Measurements from ENCODE around the gene CFAP20DC. TPM values are rescaled to one million over a fixed set of nuclear protein-coding genes. Genes with fewer than 3 reads are reported as not detected.

Gene CFAP20DC
- polyA plus RNA-seq, 2 of the 4 experiments (the other 2 are of a cell fraction): 2.5 to 6.0 TPM

GRCh38 chr3:58751882-58752567, 297.8 kb downstream of the CFAP20DC start:
- POLR2A ChIA-PET: no interaction called here
- 27% methylated on average over 3 of the region's 3 CpGs for WGBS (ENCODE audit: missing lambda C conversion rate)
- FAIRE-seq: no peak

GRCh38 chr3:58751235-58751634, 298.6 kb downstream of the CFAP20DC start:
- POLR2A ChIA-PET: no interaction called here
- TF ChIP-seq KDM5A (IDR thresholded peaks at IDR 0.05) (no peak), TP53 (CRISPR knock-in tag; IDR thresholded peaks at IDR 0.05) (no peak), EHMT2 (IDR thresholded peaks at IDR 0.05; ENCODE audit: low read depth) (no peak), RCOR1 (IDR thresholded peaks at IDR 0.05; ENCODE audit: low read depth, low read length) (no peak), ELK1 (IDR thresholded peaks at IDR 0.05; ENCODE audit: low read depth, low read length) (no peak), SMC3 (IDR thresholded peaks at IDR 0.05) (no peak), MAX (IDR thresholded peaks at IDR 0.05) (no peak), ZC3H11A (IDR thresholded peaks at IDR 0.05) (no peak), POLR2A (IDR thresholded peaks at IDR 0.05; ENCODE audit: low read length) (no peak), HOXA7 (CRISPR knock-in tag; IDR thresholded peaks at IDR 0.05) (no peak), FOXS1 (CRISPR knock-in tag; IDR thresholded peaks at IDR 0.05) (no peak), FOSB (CRISPR knock-in tag; IDR thresholded peaks at IDR 0.05) (no peak), MAFK (IDR thresholded peaks at IDR 0.05; ENCODE audit: partially characterized antibody) (no peak), HDAC2 (IDR thresholded peaks at IDR 0.05) (no peak), HEYL (CRISPR knock-in tag; IDR thresholded peaks at IDR 0.05) (no peak), NR3C1 (IDR thresholded peaks at IDR 0.05) (no peak)
- no peak for FAIRE-seq

More at GRCh38 chr3:58751882-58752567, 297.8 kb downstream of the CFAP20DC start:
- Histone ChIP-seq H3K4me3 (no peak overlapping the region), H3K4me2 (no peak overlapping the region), H3K4me1 (no peaks in the 10 kb centered on the region), H3K9me3 (no peaks in the 10 kb centered on the region), H3K27ac (no peak overlapping the region)
- ATAC-seq (no peak), DNase-seq (ENCODE audit: low read depth in 1 of 2, low spot score in 1 of 2) (no peak)
- no peak for TF ChIP-seq JUN (IDR thresholded peaks at IDR 0.05)
- TF ChIP-seq CHD4 (IDR thresholded peaks at IDR 0.05; ENCODE audit: borderline replicate concordance): no peak
- TF ChIP-seq ZC3H11A (IDR thresholded peaks at IDR 0.05): no peak
- TF ChIP-seq EHMT2 (IDR thresholded peaks at IDR 0.05; ENCODE audit: low read depth): no peak
- no peak for TF ChIP-seq RFX5 (IDR thresholded peaks at IDR 0.05)
- no peak for TF ChIP-seq EHF (CRISPR knock-in tag; IDR thresholded peaks at IDR 0.05)
- TF ChIP-seq HOXB5 (CRISPR knock-in tag; IDR thresholded peaks at IDR 0.05): no peak
- TF ChIP-seq CBX8 (IDR thresholded peaks at IDR 0.05): no peak
- no peak for TF ChIP-seq RARB (CRISPR knock-in tag; IDR thresholded peaks at IDR 0.05)
- no peak for TF ChIP-seq POLR2A (IDR thresholded peaks at IDR 0.05; ENCODE audit: low read length)
- TF ChIP-seq HOXA7 (CRISPR knock-in tag; IDR thresholded peaks at IDR 0.05): no peak
- TF ChIP-seq SREBF2 (IDR thresholded peaks at IDR 0.05): no peak
- TF ChIP-seq KDM5A (IDR thresholded peaks at IDR 0.05): no peak
- no peak for TF ChIP-seq CHD2 (IDR thresholded peaks at IDR 0.05; ENCODE audit: low read length, partially characterized antibody)
- TF ChIP-seq TP53 (CRISPR knock-in tag; IDR thresholded peaks at IDR 0.05): no peak
- CTCF ChIA-PET: no interaction called here

GRCh38 chr3:58749948-58750347, 299.9 kb downstream of the CFAP20DC start:
- no peak overlapping the region for H3K4me2 ChIP-seq
- no peak overlapping the region for H3K4me3 ChIP-seq
- DNase-seq (ENCODE audit: low read depth in 1 of 2, low spot score in 1 of 2): no peak
- no peaks in the 10 kb centered on the region for H3K4me1 ChIP-seq
- H3K27ac ChIP-seq: no peak overlapping the region
- H3K9me3 ChIP-seq: no peaks in the 10 kb centered on the region
- WGBS (ENCODE audit: missing lambda C conversion rate): 41% methylated on average over 3 of the region's 3 CpGs
- no peak for FAIRE-seq
- ChIA-PET CTCF (no interaction called here), POLR2A (no interaction called here)
- no peak for ATAC-seq
- TF ChIP-seq KDM1A (IDR thresholded peaks at IDR 0.05; ENCODE audit: low read depth): no peak
- TF ChIP-seq EHF (CRISPR knock-in tag; IDR thresholded peaks at IDR 0.05): no peak
- TF ChIP-seq CBX2 (IDR thresholded peaks at IDR 0.05; ENCODE audit: borderline replicate concordance, low read depth): no peak
- TF ChIP-seq RCOR1 (IDR thresholded peaks at IDR 0.05; ENCODE audit: low read depth, low read length): no peak
- TF ChIP-seq SMC3 (IDR thresholded peaks at IDR 0.05): no peak
- TF ChIP-seq PHF8 (IDR thresholded peaks at IDR 0.05; ENCODE audit: borderline replicate concordance, low read depth): no peak
- no peak for TF ChIP-seq HOXA7 (CRISPR knock-in tag; IDR thresholded peaks at IDR 0.05)
- no peak for TF ChIP-seq REST (IDR thresholded peaks at IDR 0.05)
- TF ChIP-seq CBX8 (IDR thresholded peaks at IDR 0.05): no peak
- TF ChIP-seq POLR2AphosphoS2 (conservative IDR thresholded peaks at IDR 0.05; ENCODE audit: low read length): no peak
- TF ChIP-seq CHD2 (IDR thresholded peaks at IDR 0.05; ENCODE audit: low read length, partially characterized antibody): no peak
- TF ChIP-seq RAD21 (conservative IDR thresholded peaks at IDR 0.05 in 1 of 2, IDR thresholded peaks at IDR 0.05 in 1 of 2): no peak
- TF ChIP-seq NPAS2 (CRISPR knock-in tag; IDR thresholded peaks at IDR 0.05; ENCODE audit: borderline replicate concordance): no peak
- no peak for TF ChIP-seq TP53 (CRISPR knock-in tag; IDR thresholded peaks at IDR 0.05)

More at GRCh38 chr3:58751235-58751634, 298.6 kb downstream of the CFAP20DC start:
- Histone ChIP-seq H3K27ac (no peak overlapping the region), H3K4me3 (no peak overlapping the region), H3K9me3 (no peaks in the 10 kb centered on the region), H3K4me1 (no peaks in the 10 kb centered on the region), H3K4me2 (no peak overlapping the region)
- DNase-seq (ENCODE audit: low read depth in 1 of 2, low spot score in 1 of 2) (no peak), ATAC-seq (no peak)
- CTCF ChIA-PET: no interaction called here
- WGBS (ENCODE audit: missing lambda C conversion rate): 37% methylated on average over 4 of the region's 4 CpGs

All from A549 (cell line).